Prostate gland (tissue), 2 donors: ENCODE data around the gene SPOCK1. TPM values are rescaled to one million over a fixed set of nuclear protein-coding genes. Genes with fewer than 3 reads are reported as not detected.

Experiments used
- DNase-seq: peaks from one replicate; pipeline ENCODE4 v3.0.0-alpha.2; 2019; ENCODE audit warnings: low spot score
- H3K27ac ChIP-seq, 2 donors: fragments of 200-600 bp; sonication (generic); 2 replicates each; pipeline ENCODE4 v1.5.1; 2017 to 2019
- H3K27me3 ChIP-seq: fragments of 200-600 bp; sonication (generic); replicated peaks from 2 replicates; pipeline ENCODE4 v1.5.1; 2019; ENCODE audit not compliant: insufficient read depth
- H3K36me3 ChIP-seq, 2 donors: fragments of 200-600 bp; sonication (generic); 1 replicate in 1 of 2; 2 replicates in 1 of 2; pipeline versions ENCODE4 v1.5.1 to v1.8.1; 2017 to 2019
- H3K4me1 ChIP-seq: fragments of 200-600 bp; sonication (generic); replicated peaks from 2 replicates; pipeline ENCODE4 v1.5.1; 2019
- H3K4me3 ChIP-seq, 2 donors: fragments of 200-600 bp; sonication (generic); 2 replicates each; pipeline ENCODE4 v1.5.1; 2017 to 2019
- H3K9me3 ChIP-seq: fragments of 200-600 bp; sonication (generic); 2 replicates; pipeline ENCODE4 v1.5.1; 2017
- CTCF ChIP-seq, 4 experiments: fragments of 200-600 bp in 2 of 4; fragments of 450-650 bp in 2 of 4; sonication (generic) in 2 of 4; IDR thresholded peaks; 1 replicate in 3 of 4; 2 replicates in 1 of 4; pipeline ENCODE4 v1.5.1; 2016 to 2019; ENCODE audit warnings: antibody characterized with exemption in 4 of 4, mild to moderate bottlenecking in 2 of 4, moderate library complexity in 2 of 4
- POLR2A ChIP-seq: fragments of 450-650 bp; IDR thresholded peaks from one replicate; pipeline ENCODE4 v1.6.1; 2016; ENCODE audit warnings: antibody characterized with exemption, mild to moderate bottlenecking
- POLR2AphosphoS5 ChIP-seq: sonication (generic); formaldehyde crosslinking; IDR thresholded peaks from one replicate; pipeline ENCODE4 v1.6.1; 2017; ENCODE audit warnings: antibody characterized with exemption
- WGBS: methylation state at CpG from one replicate; pipeline ENCODE4 v1.1.5; 2018; 5-methylcytosine and 5-hydroxymethylcytosine counted together
- intact Hi-C: fragments of 100-400 bp; cut with DNase I; formaldehyde crosslinking; loops from one replicate; pipeline ENCODE4 v1.14.2; 2022
- total RNA-seq, 2 donors: library from RNA; depleted of rRNA; stranded (reverse); fragments of >200 nt; gene quantifications; one replicate each; pipeline ENCODE4 v1.1.0, GENCODE V29; 2016

The SPOCK1 gene
- total RNA-seq, 2 donors from 2014 or later = 89.4 to 92.9 TPM

GRCh38 chr5:137054335-137054734 is 444.8 kb downstream of the SPOCK1 start:
- Histone ChIP-seq H3K27me3 (no peaks in the 10 kb centered on the region), H3K27ac (no peak overlapping the region), H3K4me1 (no peaks in the 10 kb centered on the region), H3K4me3 (no peak overlapping the region), H3K36me3 (no peaks in the 10 kb centered on the region), H3K9me3 (no peaks in the 10 kb centered on the region)
- no peak for TF ChIP-seq CTCF (IDR thresholded peaks at IDR 0.05)
- TF ChIP-seq POLR2A = no peak
- no peak for TF ChIP-seq POLR2AphosphoS5
- intact Hi-C loops = no loop called here
- 84% methylated on average over 1 of the region's 1 CpG for WGBS
- DNase-seq = no peak

GRCh38 chr5:137051161-137051560 is 448.0 kb downstream of the SPOCK1 start:
- intact Hi-C loops = no loop called here
- no peaks in the 10 kb centered on the region for H3K9me3 ChIP-seq
- DNase-seq = no peak
- H3K4me1 ChIP-seq = no peaks in the 10 kb centered on the region
- no peak for TF ChIP-seq POLR2AphosphoS5
- TF ChIP-seq CTCF (IDR thresholded peaks at IDR 0.05) = peak in 1 of 4 experiments; percentile 12
- H3K4me3 ChIP-seq = no peak overlapping the region
- 91% methylated on average over 3 of the region's 3 CpGs for WGBS
- H3K27me3 ChIP-seq = no peaks in the 10 kb centered on the region
- no peaks in the 10 kb centered on the region for H3K36me3 ChIP-seq
- H3K27ac ChIP-seq = no peak overlapping the region

- no peak for DNase-seq
- Histone ChIP-seq H3K27me3 (no peaks in the 10 kb centered on the region), H3K36me3 (no peaks in the 10 kb centered on the region), H3K9me3 (no peaks in the 10 kb centered on the region), H3K4me3 (no peak overlapping the region), H3K27ac (no peak overlapping the region), H3K4me1 (no peaks in the 10 kb centered on the region)
- intact Hi-C loops = no loop called here
- WGBS = 48% methylated on average over 1 of the region's 1 CpG
- TF ChIP-seq POLR2AphosphoS5 = no peak
- no peak for TF ChIP-seq CTCF (IDR thresholded peaks at IDR 0.05)
- no peak for TF ChIP-seq POLR2A
These were observed 458.3 kb downstream of the SPOCK1 start for GRCh38 chr5:137040641-137041340.

GRCh38 chr5:137040024-137040423 is 459.1 kb downstream of the SPOCK1 start:
- DNase-seq = no peak
- no peak overlapping the region for H3K27ac ChIP-seq
- no peak overlapping the region for H3K4me3 ChIP-seq
- no peaks in the 10 kb centered on the region for H3K27me3 ChIP-seq
- 89% methylated on average over 4 of the region's 4 CpGs for WGBS
- no peak for TF ChIP-seq POLR2A
- no peak for TF ChIP-seq CTCF (IDR thresholded peaks at IDR 0.05)
- no peak for TF ChIP-seq POLR2AphosphoS5
- H3K4me1 ChIP-seq = no peaks in the 10 kb centered on the region
- intact Hi-C loops = no loop called here
- H3K36me3 ChIP-seq = no peaks in the 10 kb centered on the region
- no peaks in the 10 kb centered on the region for H3K9me3 ChIP-seq

- intact Hi-C loops = no loop called here
- TF ChIP-seq CTCF (IDR thresholded peaks at IDR 0.05) (no peak), POLR2A (no peak), POLR2AphosphoS5 (no peak)
- Histone ChIP-seq H3K4me1 (no peaks in the 10 kb centered on the region), H3K9me3 (no peaks in the 10 kb centered on the region), H3K4me3 (no peak overlapping the region), H3K27ac (no peak overlapping the region), H3K36me3 (no peaks in the 10 kb centered on the region), H3K27me3 (no peaks in the 10 kb centered on the region)
- DNase-seq = no peak
- 77% methylated on average over 2 of the region's 2 CpGs for WGBS
These were observed 461.3 kb downstream of the SPOCK1 start for GRCh38 chr5:137037848-137038247.
